ENCODE data around the gene TBC1D23.

DNA sequence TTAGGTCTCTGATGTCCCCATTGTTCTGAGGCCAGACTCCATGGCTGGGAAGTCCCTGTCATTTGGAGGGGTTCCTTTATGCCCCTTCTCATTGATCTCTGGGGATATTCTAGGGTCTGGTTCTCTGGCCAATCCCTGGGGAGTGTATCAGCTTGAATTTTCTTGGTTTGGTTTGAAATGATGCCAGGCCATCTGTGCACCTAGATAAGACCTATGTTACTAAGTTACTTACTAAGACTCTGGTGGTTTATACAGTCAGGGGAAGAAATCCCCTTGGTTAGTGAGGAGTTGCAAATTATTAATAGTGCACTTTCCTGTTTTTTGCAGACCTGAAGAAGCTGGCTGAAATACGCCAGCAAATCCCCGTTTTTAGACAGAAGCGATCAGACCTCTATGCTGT, 94.1 kb downstream of the TBC1D23 start:
- no peak for TF ChIP-seq YY1 (tag by site-specific recombination; IDR thresholded peaks at IDR 0.05)
- TF ChIP-seq, protein P1, sequence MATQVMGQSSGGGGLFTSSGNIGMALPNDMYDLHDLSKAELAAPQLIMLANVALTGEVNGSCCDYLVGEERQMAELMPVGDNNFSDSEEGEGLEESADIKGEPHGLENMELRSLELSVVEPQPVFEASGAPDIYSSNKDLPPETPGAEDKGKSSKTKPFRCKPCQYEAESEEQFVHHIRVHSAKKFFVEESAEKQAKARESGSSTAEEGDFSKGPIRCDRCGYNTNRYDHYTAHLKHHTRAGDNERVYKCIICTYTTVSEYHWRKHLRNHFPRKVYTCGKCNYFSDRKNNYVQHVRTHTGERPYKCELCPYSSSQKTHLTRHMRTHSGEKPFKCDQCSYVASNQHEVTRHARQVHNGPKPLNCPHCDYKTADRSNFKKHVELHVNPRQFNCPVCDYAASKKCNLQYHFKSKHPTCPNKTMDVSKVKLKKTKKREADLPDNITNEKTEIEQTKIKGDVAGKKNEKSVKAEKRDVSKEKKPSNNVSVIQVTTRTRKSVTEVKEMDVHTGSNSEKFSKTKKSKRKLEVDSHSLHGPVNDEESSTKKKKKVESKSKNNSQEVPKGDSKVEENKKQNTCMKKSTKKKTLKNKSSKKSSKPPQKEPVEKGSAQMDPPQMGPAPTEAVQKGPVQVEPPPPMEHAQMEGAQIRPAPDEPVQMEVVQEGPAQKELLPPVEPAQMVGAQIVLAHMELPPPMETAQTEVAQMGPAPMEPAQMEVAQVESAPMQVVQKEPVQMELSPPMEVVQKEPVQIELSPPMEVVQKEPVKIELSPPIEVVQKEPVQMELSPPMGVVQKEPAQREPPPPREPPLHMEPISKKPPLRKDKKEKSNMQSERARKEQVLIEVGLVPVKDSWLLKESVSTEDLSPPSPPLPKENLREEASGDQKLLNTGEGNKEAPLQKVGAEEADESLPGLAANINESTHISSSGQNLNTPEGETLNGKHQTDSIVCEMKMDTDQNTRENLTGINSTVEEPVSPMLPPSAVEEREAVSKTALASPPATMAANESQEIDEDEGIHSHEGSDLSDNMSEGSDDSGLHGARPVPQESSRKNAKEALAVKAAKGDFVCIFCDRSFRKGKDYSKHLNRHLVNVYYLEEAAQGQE (tag by site-specific recombination; IDR thresholded peaks at IDR 0.05) = no peak
- TF ChIP-seq ZNF274 (IDR thresholded peaks at IDR 0.05; ENCODE audit: low read length) = no peak
- TF ChIP-seq ZNF274 (tag by site-specific recombination; IDR thresholded peaks at IDR 0.05; ENCODE audit: borderline replicate concordance) = no peak
